GM12874 (cell line): ENCODE measurements around the gene PARVG.

Source experiments
- TF ChIP-seq, protein P1 (sequence below): IDR thresholded peaks from 2 replicates; pipeline ENCODE4 v1.5.1; 2011; ENCODE audit warnings: low read depth, mild to moderate bottlenecking, control low read depth, low read length, moderate library complexity; ENCODE audit not compliant: insufficient read depth

PARVG gene

DNA sequence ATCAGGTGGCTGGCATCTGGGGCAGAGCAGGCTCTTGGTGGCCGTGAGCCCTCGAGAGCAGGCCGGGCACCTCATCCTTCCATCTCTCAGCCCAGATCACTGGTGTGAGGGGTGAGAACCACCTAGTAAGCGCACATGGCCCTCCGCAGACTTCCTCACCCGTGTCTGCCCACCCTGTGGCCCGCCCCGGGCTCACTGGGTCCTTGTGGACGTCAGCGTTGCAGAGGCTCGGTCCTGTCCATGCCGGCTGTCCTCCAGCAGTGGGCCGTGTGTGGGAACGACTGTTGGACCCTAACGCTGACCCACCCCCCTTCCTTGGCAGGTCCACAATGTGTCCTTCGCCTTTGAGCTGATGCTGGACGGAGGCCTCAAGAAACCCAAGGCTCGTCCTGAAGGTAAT, 17.2 kb upstream of the PARVG start:
- TF ChIP-seq, protein P1, sequence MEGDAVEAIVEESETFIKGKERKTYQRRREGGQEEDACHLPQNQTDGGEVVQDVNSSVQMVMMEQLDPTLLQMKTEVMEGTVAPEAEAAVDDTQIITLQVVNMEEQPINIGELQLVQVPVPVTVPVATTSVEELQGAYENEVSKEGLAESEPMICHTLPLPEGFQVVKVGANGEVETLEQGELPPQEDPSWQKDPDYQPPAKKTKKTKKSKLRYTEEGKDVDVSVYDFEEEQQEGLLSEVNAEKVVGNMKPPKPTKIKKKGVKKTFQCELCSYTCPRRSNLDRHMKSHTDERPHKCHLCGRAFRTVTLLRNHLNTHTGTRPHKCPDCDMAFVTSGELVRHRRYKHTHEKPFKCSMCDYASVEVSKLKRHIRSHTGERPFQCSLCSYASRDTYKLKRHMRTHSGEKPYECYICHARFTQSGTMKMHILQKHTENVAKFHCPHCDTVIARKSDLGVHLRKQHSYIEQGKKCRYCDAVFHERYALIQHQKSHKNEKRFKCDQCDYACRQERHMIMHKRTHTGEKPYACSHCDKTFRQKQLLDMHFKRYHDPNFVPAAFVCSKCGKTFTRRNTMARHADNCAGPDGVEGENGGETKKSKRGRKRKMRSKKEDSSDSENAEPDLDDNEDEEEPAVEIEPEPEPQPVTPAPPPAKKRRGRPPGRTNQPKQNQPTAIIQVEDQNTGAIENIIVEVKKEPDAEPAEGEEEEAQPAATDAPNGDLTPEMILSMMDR, result no peak

DNA sequence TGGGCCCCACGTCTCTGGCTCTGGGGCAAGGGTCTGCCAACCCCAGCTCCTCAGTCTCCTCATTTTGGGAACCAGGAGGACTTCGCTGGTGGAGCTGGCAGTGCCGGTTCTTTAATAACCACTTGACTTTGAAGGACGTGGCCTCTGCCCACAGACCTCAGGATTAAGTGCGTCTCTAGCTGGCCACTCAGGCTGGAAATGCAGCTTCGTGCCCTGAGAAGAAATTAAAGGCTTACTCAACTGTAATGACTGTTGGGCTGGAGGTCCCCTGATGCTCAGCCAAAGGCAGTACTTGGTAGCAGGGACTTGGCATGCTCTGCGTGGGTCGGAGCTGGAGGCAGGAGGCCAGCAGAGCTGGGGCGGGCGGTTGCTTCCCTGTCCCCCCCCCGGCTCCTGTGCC, 16.7 kb upstream of the PARVG start:
- TF ChIP-seq, protein P1, result no peak

DNA sequence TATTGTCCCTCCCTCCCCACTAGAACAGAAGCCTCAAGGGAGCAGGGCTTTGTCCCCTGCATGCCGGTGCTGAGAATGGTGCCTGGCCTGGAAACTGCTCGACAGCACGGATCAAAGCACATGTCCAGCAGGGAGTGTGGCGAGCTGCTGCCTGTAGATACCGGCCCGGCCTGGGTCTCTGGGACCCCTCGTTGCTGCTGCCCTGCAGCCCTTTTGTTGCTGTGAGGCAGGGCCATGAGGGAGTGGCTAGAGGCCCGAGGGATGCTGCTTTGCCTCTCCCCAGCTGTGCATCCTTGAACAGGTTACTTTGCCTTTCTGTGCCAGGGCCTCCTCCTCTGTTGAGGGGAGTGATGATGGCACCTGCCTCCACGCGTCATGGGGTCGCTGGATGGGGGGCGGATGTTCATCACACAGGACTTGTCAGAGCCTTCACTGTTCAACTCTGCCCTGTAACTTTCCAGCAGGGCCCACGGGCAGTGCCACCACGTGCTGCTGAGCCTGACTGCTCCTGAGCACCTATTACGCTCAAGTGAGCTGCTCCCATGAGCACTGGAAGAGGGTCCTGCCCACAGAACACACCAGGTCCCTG, 15.3 kb upstream of the PARVG start:
- TF ChIP-seq, protein P1, result no peak

DNA sequence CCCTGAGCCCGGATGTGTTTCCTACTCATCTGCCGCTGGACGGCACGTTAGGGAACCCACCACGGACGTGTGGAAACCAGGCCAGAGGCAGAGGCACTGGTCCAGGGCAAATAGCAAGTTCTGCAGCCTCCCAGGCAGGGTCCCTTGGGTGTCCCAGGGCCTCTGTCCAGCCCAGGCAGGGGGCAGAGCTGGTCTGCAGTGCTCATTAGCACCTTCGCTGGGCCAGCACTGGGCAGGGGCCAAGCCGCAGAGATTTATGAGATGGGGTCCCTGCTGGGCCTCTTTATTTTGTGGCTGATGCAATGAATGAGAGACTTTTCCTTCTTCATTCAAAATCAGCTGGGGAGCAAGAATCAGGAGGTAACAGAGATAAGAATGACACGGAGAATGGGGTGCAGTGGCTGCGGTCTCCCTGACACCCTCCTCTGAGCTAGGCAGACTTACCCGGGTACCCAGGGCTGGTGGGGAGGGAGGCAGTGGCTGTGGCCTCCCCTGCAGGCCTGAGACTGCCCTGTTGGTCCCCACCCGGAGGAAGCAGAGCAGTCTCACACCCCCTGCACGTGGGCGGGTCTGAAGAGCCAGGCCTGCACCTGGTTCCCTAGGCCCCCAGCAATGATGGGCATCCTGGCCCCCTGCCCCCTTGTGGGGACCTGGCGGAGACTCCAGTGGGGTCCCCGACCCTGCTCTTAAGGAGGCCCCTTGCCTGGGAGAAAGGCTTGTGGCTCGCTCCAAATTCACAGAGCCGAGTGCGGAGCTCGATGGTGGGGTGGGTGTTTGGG, 14.0 kb upstream of the PARVG start:
- TF ChIP-seq, protein P1, result no peak

DNA sequence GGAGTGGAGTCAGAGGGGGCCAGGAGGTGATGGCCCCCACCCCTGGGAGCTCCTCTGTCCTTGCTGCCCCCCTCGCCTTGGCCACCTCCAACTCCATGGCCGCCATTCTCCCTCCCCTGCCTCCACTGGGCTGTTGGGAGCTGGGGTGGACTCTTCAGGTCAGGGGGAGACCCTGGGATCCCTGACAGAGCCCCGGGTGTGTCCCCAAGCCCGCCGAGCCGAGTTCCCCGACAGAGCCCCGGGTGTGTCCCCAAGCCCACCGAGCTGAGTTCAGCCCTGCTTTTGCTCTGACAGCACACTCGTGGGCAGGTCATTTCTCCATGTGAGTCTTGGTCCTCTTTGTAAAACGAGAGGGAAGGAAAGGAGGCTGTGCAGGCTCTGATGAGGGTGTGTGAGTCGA, 13.2 kb upstream of the PARVG start:
- TF ChIP-seq, protein P1, result no peak

DNA sequence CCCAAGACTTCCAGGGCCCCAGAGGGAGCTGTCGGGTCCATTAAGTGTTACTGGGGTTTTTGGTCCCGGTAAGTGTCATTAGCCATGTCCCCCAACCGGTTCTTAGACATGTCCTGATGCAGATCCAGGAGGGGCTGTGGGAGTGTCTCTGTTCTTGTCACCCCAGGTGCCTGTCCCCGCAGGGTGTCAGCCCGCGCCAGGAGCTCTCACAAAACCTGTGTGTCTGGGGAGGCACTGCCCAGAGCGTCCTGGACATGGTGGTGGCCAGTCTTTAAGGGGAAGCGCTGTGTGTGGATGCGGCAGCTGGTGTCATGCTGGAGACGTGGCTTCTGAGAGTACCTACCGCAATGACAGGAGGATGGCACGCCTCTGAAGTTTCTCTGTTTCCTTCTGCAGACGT, 12.5 kb upstream of the PARVG start:
- TF ChIP-seq, protein P1, result no peak

DNA sequence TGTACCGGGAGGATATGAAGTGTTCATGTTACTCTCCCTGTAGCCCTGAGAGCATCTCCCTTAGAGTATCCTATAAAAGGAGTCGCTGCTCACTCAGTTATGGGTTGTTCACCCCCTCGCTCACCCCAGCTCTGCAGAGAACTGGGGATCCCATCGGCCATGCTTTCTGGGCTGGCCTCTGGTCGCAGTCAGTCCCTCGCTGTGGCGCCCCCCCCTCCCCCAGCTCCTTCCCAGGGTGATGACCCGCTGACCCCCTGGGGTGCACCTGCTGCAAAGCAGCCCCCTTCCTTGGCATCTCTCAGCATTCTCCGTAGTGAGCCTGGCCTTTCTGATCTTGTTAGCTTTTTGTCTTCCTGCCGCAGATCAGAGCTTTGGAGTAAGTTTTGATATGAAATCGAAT, 10.3 kb upstream of the PARVG start:
- TF ChIP-seq, protein P1, result no peak
